ENCODE measurements around the gene HES7. TPM values are rescaled to one million over a fixed set of nuclear protein-coding genes. Genes with fewer than 3 reads are reported as not detected.

HES7 gene
- total RNA-seq, 1 donor, result 0.09 TPM

- TF ChIP-seq CTCF (IDR thresholded peaks at IDR 0.05; ENCODE audit: insufficient read depth, low read length), result no peak
- no peak overlapping the region for H3K4me3 ChIP-seq (ENCODE audit: low read depth, low read length)
- DNase-seq (ENCODE audit: low read depth), result no peak
These were observed 22.7 kb upstream of the HES7 start for GRCh38 chr17:8146381-8147140.

GRCh38 chr17:8145811-8146210, 21.9 kb upstream of the HES7 start:
- no peak overlapping the region for H3K4me3 ChIP-seq (ENCODE audit: low read depth, low read length)
- no peak for TF ChIP-seq CTCF (IDR thresholded peaks at IDR 0.05; ENCODE audit: insufficient read depth, low read length)
- no peak for DNase-seq (ENCODE audit: low read depth)

GRCh38 chr17:8144401-8145231, 20.7 kb upstream of the HES7 start:
- no peak for TF ChIP-seq CTCF (IDR thresholded peaks at IDR 0.05; ENCODE audit: insufficient read depth, low read length)
- no peak for DNase-seq (ENCODE audit: low read depth)
- H3K4me3 ChIP-seq (ENCODE audit: low read depth, low read length), result no peak overlapping the region

GRCh38 chr17:8143581-8144400, 19.9 kb upstream of the HES7 start:
- no peak for TF ChIP-seq CTCF (IDR thresholded peaks at IDR 0.05; ENCODE audit: insufficient read depth, low read length)
- no peak overlapping the region for H3K4me3 ChIP-seq (ENCODE audit: low read depth, low read length)
- no peak for DNase-seq (ENCODE audit: low read depth)

GRCh38 chr17:8142887-8143580, 19.1 kb upstream of the HES7 start:
- no peak for TF ChIP-seq CTCF (IDR thresholded peaks at IDR 0.05; ENCODE audit: insufficient read depth, low read length)
- no peak overlapping the region for H3K4me3 ChIP-seq (ENCODE audit: low read depth, low read length)
- DNase-seq (ENCODE audit: low read depth), result no peak

Data from fibroblast of the aortic adventitia (primary cell).